HG02798 (cell line): ENCODE measurements around the gene SYN1.

Source experiments
- ATAC-seq: cut with Tn5 transposase; IDR thresholded peaks from one replicate; pipeline ENCODE4 v1.9.1; 2021; ENCODE audit warnings: mild to moderate bottlenecking; ENCODE audit not compliant: unreplicated experiment, poor library complexity

The SYN1 gene

GRCh38 chrX:47574547-47575301 lies 44.9 kb downstream of the SYN1 start:
- no peak for ATAC-seq

GRCh38 chrX:47574076-47574546 lies 45.5 kb downstream of the SYN1 start:
- no peak for ATAC-seq

DNA sequence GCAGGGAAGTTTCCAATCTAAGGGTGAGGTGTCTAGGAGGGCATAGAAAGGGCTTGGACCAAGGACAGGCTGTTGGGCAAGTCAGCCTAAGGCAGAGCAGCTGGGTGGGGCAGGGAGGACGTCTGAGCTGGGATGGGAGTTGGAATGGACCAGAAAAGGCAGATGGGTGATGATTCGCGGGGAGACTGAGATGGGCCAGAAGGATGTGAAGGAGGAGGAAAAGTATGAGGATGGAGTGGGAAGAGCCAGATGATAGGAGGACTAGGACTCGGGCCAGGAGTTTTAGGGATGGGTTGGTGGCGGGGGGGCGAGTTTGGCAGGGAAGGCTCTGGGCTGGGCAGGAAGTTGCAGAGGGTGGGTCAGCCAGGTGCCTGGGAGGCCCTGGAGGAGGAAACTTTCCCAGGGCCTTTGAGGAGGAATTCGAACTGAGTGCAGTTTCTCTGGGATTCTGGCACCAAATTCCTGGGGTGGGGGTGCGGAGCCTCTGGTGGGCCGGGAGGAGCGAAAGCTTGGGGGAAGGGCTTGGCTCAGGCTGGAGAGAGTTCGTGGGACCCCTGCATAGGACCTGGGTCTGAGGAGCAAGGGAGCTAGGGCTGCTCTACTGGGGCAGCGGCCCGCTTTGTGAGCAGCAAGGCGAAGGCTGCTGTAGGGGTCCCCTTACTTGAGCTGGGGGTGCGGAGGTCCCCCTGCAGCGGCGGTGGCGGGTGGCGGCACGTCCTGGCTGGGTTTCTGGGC lies 46.1 kb downstream of the SYN1 start:
- ATAC-seq: no peak

- ATAC-seq: no peak
These were observed 46.8 kb downstream of the SYN1 start for GRCh38 chrX:47572773-47573340.

GRCh38 chrX:47571896-47572295 lies 47.8 kb downstream of the SYN1 start:
- ATAC-seq: no peak

GRCh38 chrX:47571215-47571614 lies 48.4 kb downstream of the SYN1 start:
- ATAC-seq: no peak

DNA sequence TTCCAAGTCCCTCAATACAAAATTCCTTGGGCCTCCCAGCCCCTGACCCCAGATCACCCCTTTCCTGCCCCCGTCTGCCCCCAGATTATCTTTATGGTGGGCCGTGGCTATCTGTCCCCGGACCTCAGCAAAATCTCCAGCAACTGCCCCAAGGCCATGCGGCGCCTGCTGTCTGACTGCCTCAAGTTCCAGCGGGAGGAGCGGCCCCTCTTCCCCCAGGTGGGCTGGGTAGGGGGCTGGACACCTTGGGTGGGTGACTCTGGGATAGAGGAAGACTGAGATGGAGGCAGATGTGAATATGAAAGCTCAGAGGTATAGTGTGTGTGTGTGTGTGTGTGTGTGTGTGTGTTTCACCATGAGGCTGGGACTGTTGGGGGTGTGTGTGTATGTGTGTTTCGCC lies 48.9 kb downstream of the SYN1 start:
- no peak for ATAC-seq

DNA sequence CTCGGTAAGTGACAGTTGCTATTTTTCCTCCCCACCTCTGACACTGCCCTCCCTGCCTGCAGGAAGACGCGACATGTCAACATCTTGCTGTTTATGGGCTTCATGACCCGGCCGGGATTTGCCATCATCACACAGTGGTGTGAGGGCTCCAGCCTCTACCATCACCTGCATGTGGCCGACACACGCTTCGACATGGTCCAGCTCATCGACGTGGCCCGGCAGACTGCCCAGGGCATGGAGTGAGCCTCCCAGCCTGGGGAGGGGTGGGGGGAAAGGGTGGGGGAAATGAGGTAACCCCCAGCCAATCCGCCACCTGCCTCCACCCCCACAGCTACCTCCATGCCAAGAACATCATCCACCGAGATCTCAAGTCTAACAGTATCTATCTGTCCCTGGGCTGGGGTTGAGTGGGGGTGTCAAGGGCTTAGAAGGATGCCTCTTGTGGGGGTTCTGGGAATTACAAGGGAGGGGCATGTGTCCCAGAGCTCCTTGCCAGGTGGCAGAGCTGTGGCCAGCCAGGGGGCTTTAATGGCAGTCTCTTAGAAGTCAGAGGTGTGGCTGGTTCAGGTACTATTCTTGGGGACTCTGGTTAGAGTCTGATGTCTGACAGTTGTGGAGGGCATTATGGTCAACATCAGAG lies 50.9 kb downstream of the SYN1 start:
- ATAC-seq: no peak

GRCh38 chrX:47566841-47567240 lies 52.8 kb downstream of the SYN1 start:
- no peak for ATAC-seq

DNA sequence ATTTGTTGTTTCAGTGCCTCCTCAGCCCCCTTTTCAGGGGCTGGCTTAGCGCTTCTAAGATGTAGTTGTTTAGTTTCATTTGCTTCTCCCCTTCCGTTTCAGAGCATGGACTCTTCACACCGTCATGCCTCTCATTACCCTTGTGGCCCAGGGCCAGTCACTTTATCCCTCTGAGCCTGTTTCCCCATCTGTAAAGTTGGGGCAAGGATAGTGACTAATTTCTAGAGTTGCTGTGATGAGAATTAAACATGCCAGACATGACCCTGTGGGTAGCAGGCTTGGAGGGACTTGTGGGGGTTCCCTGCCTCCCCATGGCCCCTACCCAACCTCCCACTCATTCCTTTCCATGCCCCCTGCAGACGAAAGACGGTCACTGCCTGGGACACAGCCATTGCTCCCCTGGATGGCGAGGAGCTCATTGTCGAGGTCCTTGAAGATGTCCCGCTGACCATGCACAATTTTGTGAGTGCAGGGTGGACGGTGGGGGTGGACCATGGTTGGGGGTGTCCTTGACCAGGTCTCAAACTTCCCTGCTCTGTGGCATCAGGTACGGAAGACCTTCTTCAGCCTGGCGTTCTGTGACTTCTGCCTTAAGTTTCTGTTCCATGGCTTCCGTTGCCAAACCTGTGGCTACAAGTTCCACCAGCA lies 55.1 kb downstream of the SYN1 start:
- ATAC-seq: no peak

DNA sequence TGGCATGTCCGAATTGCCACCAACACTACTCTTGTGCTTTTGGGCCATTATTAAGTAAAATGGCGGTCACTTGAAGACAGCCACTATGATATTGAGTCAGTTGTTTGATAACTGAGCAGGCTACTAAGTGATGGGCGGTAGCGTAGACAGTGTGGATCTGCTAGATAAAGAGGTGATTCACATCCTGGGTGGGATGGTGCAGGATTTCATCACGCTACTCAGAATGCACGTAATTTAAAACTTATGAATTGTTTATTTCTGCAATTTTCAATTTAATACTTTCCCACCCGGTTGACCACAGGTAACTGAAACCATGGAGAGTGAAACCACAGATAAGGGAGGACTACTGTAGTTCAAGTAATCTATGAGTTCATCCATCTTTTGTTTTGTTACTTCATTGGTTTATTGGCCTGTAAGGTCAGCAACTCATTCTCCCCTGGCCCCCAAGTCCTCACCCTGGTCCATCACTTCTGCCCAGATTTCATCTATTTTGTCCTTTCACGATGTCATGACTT lies 55.8 kb downstream of the SYN1 start:
- no peak for ATAC-seq

DNA sequence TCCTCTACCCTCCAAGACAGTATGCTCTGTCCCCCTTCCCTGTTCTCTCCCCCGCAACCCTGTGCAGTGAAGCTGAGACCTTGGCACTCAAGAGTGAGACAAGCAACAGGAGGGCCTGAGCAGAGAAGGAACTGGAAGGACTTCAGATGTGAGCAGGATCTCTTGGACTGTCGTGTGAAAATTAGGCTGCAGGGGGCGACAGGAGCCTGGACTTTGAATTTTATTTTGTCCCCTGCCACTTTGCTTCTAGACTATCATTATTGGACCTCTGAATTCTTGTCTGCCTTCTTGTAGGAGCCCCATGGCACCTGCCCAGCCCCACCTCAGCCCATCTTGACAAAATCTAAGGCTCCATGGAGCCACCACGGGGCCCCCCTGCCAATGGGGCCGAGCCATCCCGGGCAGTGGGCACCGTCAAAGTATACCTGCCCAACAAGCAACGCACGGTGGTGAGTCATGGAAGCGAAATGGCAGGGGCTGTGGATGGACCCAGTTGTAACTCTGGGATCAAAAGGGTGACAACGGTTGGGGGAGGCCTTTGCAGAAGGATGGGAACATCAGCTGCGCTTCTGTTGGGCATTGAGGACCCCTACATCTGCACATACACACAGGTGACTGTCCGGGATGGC lies 56.9 kb downstream of the SYN1 start:
- no peak for ATAC-seq

DNA sequence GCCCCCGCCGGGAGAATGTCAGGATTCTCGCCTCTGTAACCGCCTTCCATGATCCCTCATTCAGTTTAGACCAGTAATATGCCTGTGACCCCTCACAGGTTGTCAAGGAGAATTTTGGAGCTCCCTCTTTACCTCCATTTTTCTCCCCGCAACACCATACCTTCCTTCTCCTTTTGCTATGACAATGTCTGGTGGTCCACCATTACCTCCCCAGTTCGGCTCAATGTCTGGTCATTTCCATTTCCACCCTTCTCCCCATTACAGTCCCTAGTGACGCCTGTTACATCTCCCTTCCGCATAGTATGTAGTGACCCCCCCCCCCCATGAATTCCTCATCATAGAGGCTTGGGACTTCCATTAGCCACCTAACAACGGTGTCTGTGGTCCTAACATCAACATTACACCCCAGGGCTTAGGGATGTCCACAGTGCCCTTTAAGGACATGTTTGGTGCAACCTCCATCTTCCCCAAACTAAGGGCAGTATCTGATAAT lies 58.0 kb downstream of the SYN1 start:
- no peak for ATAC-seq

- ATAC-seq: peak; percentile 91
These were observed 58.6 kb downstream of the SYN1 start, which contains the start of gene ARAF for GRCh38 chrX:47560934-47561658. TSS of gene ARAF (plus strand) at chrX:47561205. CDS start at chrX:47562968, 1,763 bp downstream.

DNA sequence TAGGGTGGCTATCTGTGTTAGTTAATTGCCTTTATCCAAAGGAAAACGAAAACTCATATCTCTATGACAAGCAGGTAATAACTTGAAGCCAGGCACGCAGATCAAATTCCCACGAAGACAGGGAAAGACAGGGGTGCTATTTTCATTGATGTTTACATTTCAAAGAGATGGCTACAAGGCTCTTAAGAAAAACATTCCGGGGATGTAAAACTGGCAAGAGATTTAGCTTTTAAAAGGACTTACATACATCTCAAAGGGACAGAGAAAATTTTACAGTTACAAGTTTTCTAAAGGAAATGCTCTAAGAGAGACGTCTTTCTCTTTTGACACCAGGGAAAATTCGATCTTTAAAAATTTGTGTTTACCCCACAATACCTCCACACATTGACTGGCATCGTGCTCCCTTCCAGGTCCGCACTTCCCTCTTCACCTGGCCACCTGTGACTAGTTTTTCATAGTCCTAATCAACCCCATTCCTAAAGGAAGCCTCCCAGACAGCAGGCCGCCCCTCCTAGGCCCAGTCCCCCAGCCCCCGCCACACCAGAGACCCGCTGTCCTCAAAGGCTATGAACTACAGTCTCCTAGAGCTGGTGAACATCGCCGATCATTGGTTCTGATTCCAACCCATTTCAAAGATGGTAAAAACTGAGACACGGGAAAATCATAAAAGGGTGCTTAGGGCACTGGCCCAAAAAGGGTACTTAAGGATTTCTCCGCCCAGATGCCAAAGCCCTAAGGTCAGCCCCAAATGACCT lies 59.3 kb downstream of the SYN1 start:
- no peak for ATAC-seq

DNA sequence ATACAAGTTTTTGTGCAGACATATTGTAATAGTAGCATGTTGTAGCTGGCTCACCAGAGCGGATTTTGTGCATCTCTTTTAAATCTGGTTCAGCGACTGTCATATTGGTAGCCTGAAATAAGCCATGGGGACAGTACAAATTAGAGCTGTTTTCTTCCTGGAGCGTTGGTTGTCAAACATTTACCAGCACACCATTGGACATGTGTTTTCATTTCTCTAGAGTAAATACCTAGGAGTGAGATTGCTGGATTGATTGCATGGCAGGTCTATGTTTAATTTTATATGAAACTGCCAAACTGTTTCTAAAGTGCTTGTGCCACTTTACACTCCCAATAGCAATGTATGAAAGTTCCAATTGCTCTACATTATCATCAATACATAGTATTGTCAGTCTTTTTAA lies 61.2 kb downstream of the SYN1 start:
- no peak for ATAC-seq

GRCh38 chrX:47556045-47556623 lies 63.5 kb downstream of the SYN1 start:
- peak; percentile 94 for ATAC-seq

GRCh38 chrX:47543496-47543895 lies 76.2 kb downstream of the SYN1 start:
- ATAC-seq: no peak
